Right atrium auricular region (tissue), 2 donors: ENCODE measurements around the gene FXYD6. TPM values are rescaled to one million over a fixed set of nuclear protein-coding genes. Genes with fewer than 3 reads are reported as not detected.

Experiments used
- DNase-seq: peaks from one replicate; pipeline ENCODE4 v3.0.0-alpha.2; 2019; ENCODE audit warnings: low spot score
- H3K27ac ChIP-seq, 2 donors: fragments of 200-600 bp; sonication (generic); 1 replicate in 1 of 2; 2 replicates in 1 of 2; pipeline ENCODE4 v1.5.1; 2016 to 2019
- H3K27me3 ChIP-seq, 2 donors: fragments of 200-600 bp; sonication (generic); one replicate each; pipeline versions ENCODE4 v1.5.1 to v1.6.0; 2017 to 2019
- H3K36me3 ChIP-seq: fragments of 200-600 bp; sonication (generic); one replicate; pipeline ENCODE4 v1.5.1; 2016
- H3K4me1 ChIP-seq, 2 donors: fragments of 200-600 bp; sonication (generic); one replicate each; pipeline versions ENCODE4 v1.5.1 to v1.6.0; 2017 to 2019
- H3K4me3 ChIP-seq, 2 donors: fragments of 200-600 bp; sonication (generic); 1 replicate in 1 of 2; 2 replicates in 1 of 2; pipeline ENCODE4 v1.5.1; 2017 to 2019; ENCODE audit warnings: mild to moderate bottlenecking in 1 of 2, moderate library complexity in 1 of 2
- H3K9me3 ChIP-seq, 2 donors: fragments of 200-600 bp; sonication (generic); one replicate each; pipeline ENCODE4 v1.5.1; 2019
- total RNA-seq, 2 donors: library from RNA; depleted of rRNA; stranded (reverse); fragments of >200 nt; gene quantifications; one replicate each; pipeline ENCODE4 v1.1.0, GENCODE V29; 2016
- TF ChIP-seq, protein P1 (sequence below), 2 donors: fragments of 200-600 bp; sonication (generic); IDR thresholded peaks; one replicate each; pipeline ENCODE4 v1.5.1; 2019; ENCODE audit warnings: antibody characterized with exemption in 2 of 2

Gene FXYD6
- total RNA-seq, 2 donors from 2014 or later = 28.6 to 42.6 TPM

DNA sequence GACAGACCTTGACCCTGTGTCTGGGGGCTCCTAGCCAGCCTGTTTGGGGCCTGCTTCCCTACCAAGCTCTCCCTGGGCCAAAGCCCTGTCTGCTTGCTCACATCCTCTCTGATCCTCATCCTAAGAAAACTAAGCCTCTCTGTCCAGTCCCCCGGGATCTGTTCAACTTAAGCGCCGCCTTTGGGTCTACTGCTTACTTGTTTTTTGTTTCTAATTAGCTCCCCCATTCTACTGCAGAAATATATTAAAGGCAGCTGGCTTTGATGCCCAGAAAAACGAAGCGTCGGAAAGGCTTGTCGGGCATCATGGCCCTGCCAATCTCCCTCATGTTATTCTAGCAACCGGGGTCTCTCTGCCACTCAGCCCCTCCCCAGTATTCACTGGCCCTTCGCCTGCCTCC is 82.9 kb downstream of the FXYD6 start:
- Histone ChIP-seq H3K27ac (no peak overlapping the region), H3K4me3 (no peak overlapping the region), H3K27me3 (peaks cover 0 to 18% of the 10 kb centered on the region in 2 donors), H3K9me3 (no peaks in the 10 kb centered on the region), H3K36me3 (no peaks in the 10 kb centered on the region), H3K4me1 (peaks cover 0 to 18% of the 10 kb centered on the region in 2 donors)
- DNase-seq = no peak
- TF ChIP-seq, protein P1, sequence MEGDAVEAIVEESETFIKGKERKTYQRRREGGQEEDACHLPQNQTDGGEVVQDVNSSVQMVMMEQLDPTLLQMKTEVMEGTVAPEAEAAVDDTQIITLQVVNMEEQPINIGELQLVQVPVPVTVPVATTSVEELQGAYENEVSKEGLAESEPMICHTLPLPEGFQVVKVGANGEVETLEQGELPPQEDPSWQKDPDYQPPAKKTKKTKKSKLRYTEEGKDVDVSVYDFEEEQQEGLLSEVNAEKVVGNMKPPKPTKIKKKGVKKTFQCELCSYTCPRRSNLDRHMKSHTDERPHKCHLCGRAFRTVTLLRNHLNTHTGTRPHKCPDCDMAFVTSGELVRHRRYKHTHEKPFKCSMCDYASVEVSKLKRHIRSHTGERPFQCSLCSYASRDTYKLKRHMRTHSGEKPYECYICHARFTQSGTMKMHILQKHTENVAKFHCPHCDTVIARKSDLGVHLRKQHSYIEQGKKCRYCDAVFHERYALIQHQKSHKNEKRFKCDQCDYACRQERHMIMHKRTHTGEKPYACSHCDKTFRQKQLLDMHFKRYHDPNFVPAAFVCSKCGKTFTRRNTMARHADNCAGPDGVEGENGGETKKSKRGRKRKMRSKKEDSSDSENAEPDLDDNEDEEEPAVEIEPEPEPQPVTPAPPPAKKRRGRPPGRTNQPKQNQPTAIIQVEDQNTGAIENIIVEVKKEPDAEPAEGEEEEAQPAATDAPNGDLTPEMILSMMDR (IDR thresholded peaks at IDR 0.05) = no peak

DNA sequence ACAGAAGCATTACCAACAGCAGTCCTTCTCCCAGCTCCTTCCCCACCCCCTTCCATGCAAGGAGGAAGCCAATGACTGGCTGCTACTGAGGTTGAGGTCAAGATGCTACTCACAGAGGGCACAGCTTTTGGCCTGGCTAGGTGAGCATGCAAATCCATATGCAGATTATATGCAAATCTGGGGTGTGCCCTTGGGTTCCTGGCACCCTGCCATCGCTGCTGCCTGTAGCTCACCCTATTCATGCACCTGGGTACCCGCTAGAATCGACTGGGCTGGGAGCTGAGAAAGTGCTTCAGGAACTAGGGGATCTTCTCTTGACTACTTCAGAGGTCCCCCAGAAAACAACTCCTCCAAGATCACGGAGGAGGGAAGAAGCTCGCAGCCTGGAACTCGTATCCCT is 83.5 kb downstream of the FXYD6 start:
- DNase-seq = no peak
- H3K4me1 ChIP-seq = peaks cover 0 to 18% of the 10 kb centered on the region in 2 donors
- H3K4me3 ChIP-seq = no peak overlapping the region
- H3K27ac ChIP-seq = no peak overlapping the region
- TF ChIP-seq, protein P1 (IDR thresholded peaks at IDR 0.05) = no peak
- peaks cover 0 to 18% of the 10 kb centered on the region in 2 donors for H3K27me3 ChIP-seq
- no peaks in the 10 kb centered on the region for H3K36me3 ChIP-seq
- no peaks in the 10 kb centered on the region for H3K9me3 ChIP-seq

DNA sequence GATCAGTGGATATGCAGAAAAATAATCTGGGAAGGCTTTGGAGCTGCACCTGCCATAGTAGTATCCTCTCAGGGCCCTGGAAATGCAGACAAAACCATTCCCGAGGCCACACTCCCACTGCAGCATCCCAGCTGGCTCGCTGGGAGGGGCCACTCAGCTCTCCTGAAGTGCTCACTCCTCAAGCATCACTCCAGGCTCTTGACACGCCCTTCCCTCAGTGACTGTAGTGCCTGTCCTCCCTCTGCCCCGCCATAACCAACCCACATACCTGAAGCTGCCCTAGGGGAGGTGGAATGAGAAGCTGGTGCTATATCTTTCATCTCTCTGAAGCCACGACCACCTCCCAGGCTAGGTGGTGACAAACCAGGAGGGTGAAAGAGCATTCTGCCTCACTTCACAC is 84.2 kb downstream of the FXYD6 start:
- no peaks in the 10 kb centered on the region for H3K9me3 ChIP-seq
- no peak overlapping the region for H3K27ac ChIP-seq
- DNase-seq = no peak
- H3K27me3 ChIP-seq = peaks cover 0 to 18% of the 10 kb centered on the region in 2 donors
- H3K4me3 ChIP-seq = no peak overlapping the region
- no peaks in the 10 kb centered on the region for H3K36me3 ChIP-seq
- H3K4me1 ChIP-seq = peaks cover 0 to 16% of the 10 kb centered on the region in 2 donors
- TF ChIP-seq, protein P1 (IDR thresholded peaks at IDR 0.05) = no peak

DNA sequence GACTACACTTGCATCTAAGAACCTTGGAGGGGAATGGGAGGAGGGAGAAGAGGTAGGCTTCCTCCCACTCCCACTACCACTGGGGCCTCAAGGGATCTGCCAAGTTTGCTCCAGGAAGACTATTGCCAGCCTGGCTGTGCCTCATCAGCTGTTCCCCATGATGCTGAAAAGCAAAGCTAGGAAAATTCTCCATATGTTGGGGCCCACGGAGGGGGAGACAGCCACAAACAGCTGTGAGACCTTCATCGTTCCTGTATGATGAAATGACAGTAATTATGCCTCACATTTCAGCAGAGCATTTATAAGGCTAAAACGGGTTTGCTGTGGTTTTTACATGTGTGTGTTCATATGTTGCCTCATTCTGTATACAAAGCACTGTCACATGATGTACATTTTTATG is 86.2 kb downstream of the FXYD6 start:
- Histone ChIP-seq H3K36me3 (no peaks in the 10 kb centered on the region), H3K4me3 (no peak overlapping the region), H3K27ac (no peak overlapping the region), H3K27me3 (peaks cover 0 to 9% of the 10 kb centered on the region in 2 donors), H3K9me3 (no peaks in the 10 kb centered on the region), H3K4me1 (no peaks in the 10 kb centered on the region)
- DNase-seq = no peak
- TF ChIP-seq, protein P1 (IDR thresholded peaks at IDR 0.05) = no peak

DNA sequence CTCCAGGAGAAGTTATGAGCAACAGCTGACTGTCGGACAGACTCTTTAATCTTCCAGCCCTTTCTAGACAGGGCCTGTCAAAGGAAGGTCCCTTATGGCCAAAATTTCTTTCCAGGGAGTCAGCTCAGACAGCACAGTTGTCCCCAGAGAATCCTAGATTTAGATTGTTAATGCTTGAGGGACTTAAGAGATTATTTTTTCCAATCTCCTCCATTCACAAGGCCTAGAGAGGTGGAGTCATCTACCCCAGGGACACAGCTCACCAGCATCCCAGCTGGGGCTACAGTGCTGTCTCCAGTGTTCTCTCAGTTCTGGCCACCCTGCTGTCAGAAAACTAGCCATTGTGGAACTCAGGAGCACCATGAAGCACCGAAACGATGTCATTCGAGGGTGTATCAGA is 87.2 kb downstream of the FXYD6 start:
- H3K27me3 ChIP-seq = no peaks in the 10 kb centered on the region
- TF ChIP-seq, protein P1 (IDR thresholded peaks at IDR 0.05) = no peak

More for the DNA sequence above, 87.2 kb downstream of the FXYD6 start:
- no peak for DNase-seq
- Histone ChIP-seq H3K4me1 (no peaks in the 10 kb centered on the region), H3K9me3 (no peaks in the 10 kb centered on the region), H3K27ac (no peak overlapping the region), H3K36me3 (no peaks in the 10 kb centered on the region), H3K4me3 (no peak overlapping the region)

Other genes starting within 250 kb of the FXYD6 start
- 1 to 10 TPM in 1 of 2 donors, under 1 TPM in 1; 0.67 to 1.3 TPM for gene DSCAML1, start 79.4 kb downstream of the FXYD6 start, total RNA-seq
- gene FXYD2, start 51.9 kb downstream of the FXYD6 start, total RNA-seq = under 1 TPM; 0.59 to 0.78 TPM
- not detected for gene TMPRSS13, start 52.7 kb upstream of the FXYD6 start, total RNA-seq
- gene IL10RA, start 109.7 kb upstream of the FXYD6 start, total RNA-seq = 10 to 100 TPM in 1 of 2 donors, 1 to 10 TPM in 1; 4.6 to 11.4 TPM
- not detected for gene TMPRSS4, start 200.4 kb upstream of the FXYD6 start, total RNA-seq
- gene SMIM35, start 210.3 kb upstream of the FXYD6 start, total RNA-seq = not detected